Body of pancreas (tissue), 4 donors: ENCODE measurements around the gene TMEM183A.

ENCODE experiments used
- POLR2A ChIP-seq, 3 donors: fragments of 450-650 bp; IDR thresholded peaks; one replicate each; pipeline ENCODE4 v1.6.1; 2016; ENCODE audit warnings: antibody characterized with exemption in 3 of 3, mild to moderate bottlenecking in 2 of 3
- TF ChIP-seq, protein P1 (sequence below), 7 experiments: fragments of 450-650 bp in 4 of 7; fragments of 200-600 bp in 3 of 7; sonication (generic) in 3 of 7; IDR thresholded peaks; one replicate each; pipeline ENCODE4 v1.5.1; 2016 to 2019; ENCODE audit warnings: antibody characterized with exemption in 7 of 7

GRCh38 chr1:203065986-203066385, 58.8 kb downstream of the TMEM183A start:
- TF ChIP-seq, protein P1, sequence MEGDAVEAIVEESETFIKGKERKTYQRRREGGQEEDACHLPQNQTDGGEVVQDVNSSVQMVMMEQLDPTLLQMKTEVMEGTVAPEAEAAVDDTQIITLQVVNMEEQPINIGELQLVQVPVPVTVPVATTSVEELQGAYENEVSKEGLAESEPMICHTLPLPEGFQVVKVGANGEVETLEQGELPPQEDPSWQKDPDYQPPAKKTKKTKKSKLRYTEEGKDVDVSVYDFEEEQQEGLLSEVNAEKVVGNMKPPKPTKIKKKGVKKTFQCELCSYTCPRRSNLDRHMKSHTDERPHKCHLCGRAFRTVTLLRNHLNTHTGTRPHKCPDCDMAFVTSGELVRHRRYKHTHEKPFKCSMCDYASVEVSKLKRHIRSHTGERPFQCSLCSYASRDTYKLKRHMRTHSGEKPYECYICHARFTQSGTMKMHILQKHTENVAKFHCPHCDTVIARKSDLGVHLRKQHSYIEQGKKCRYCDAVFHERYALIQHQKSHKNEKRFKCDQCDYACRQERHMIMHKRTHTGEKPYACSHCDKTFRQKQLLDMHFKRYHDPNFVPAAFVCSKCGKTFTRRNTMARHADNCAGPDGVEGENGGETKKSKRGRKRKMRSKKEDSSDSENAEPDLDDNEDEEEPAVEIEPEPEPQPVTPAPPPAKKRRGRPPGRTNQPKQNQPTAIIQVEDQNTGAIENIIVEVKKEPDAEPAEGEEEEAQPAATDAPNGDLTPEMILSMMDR (IDR thresholded peaks at IDR 0.05) = no peak
- no peak for TF ChIP-seq POLR2A (IDR thresholded peaks at IDR 0.05)
